Coronary artery (tissue), 2 donors: ENCODE data around the gene PCNX2.

Source experiments
- DNase-seq: peaks from one replicate; pipeline ENCODE4 v3.0.0-alpha.2; 2017; ENCODE audit warnings: low spot score
- H3K27ac ChIP-seq, 2 donors: fragments of 200-600 bp; sonication (generic); one replicate each; pipeline ENCODE4 v1.5.1; 2016 to 2019
- H3K4me3 ChIP-seq: fragments of 200-600 bp; sonication (generic); 2 replicates; pipeline ENCODE4 v1.5.1; 2016; ENCODE audit warnings: mild to moderate bottlenecking, moderate library complexity
- TF ChIP-seq, protein P1 (sequence below): fragments of 200-600 bp; sonication (generic); IDR thresholded peaks from one replicate; pipeline ENCODE4 v1.5.1; 2019; ENCODE audit warnings: antibody characterized with exemption

The PCNX2 gene

DNA sequence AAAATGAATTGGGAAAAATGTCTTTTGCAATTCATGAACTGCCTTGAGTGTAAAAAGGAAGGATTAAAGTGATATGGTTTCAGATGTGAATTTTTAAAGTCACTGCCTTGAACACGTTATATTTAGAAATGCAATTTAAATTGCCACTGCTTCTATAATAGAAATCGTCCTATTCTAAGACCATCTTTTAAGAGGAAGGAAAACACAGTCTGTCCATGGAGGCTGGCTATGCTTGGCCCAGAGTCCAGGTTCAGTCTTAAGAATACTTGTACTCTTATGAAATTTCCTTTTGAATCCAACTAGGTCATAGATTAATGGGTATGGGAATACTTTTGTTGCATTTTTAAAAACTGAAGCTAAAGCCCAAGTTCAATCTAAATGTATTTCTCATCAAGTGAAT, 86.0 kb downstream of the PCNX2 start:
- TF ChIP-seq, protein P1, sequence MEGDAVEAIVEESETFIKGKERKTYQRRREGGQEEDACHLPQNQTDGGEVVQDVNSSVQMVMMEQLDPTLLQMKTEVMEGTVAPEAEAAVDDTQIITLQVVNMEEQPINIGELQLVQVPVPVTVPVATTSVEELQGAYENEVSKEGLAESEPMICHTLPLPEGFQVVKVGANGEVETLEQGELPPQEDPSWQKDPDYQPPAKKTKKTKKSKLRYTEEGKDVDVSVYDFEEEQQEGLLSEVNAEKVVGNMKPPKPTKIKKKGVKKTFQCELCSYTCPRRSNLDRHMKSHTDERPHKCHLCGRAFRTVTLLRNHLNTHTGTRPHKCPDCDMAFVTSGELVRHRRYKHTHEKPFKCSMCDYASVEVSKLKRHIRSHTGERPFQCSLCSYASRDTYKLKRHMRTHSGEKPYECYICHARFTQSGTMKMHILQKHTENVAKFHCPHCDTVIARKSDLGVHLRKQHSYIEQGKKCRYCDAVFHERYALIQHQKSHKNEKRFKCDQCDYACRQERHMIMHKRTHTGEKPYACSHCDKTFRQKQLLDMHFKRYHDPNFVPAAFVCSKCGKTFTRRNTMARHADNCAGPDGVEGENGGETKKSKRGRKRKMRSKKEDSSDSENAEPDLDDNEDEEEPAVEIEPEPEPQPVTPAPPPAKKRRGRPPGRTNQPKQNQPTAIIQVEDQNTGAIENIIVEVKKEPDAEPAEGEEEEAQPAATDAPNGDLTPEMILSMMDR: no peak
- Histone ChIP-seq H3K27ac (no peak overlapping the region), H3K4me3 (no peak overlapping the region)
- DNase-seq: no peak

DNA sequence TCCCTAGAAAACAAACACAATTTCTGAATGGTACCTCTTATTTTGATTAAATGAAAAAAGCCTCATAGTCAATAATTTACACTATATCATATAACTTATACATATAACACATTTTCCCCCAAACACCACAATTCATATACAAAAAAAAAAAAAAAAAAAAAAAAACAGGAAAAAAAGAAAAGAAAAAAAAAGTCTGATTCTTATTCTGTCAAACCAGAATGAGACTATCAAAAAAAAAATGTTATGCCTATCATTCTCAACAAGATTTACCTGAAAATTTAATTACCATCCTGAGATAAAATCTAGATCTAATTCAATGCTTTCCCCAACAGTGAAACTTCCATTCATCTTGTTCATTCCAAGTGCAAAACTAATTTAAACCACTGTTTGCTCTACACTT, 86.8 kb downstream of the PCNX2 start:
- H3K4me3 ChIP-seq: no peak overlapping the region
- TF ChIP-seq, protein P1: no peak
- no peak overlapping the region for H3K27ac ChIP-seq
- no peak for DNase-seq

DNA sequence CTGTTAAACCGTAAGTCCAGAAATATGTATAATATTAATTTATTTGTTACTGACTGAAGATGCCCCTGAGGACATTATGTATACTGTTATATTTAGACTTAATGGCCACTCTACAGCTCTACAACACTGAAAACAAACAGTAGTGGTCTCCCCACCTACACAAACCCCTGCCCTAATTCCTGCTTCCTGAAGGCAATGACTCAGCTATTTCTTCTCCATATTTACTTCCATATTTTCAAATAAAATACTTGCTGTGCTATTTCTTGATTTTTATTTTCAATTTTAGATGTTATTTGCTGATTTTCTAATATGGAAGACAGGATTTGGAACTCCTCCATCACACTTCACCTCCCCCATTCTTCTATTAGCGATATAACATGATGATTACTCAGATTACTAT, 97.6 kb downstream of the PCNX2 start:
- H3K4me3 ChIP-seq: no peak overlapping the region

DNA sequence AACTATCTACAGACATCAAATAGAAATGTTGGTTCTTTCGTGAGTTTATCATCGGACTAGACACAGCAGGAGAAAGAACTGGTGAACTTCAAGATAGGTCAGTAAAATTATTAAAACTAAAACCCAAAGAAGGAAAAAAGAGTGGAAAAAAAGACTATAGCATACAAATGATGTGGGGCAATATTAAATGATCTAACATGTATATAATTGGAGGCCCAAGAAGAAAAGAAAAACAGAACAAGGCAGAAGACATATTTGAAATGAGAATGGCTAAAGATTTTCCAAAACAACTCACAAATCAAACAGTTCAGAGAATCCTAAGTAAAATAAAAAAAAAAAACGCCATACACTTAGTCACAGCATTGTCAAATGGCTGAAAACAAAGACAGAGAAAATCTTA, 101.8 kb downstream of the PCNX2 start:
- no peak overlapping the region for H3K27ac ChIP-seq
- H3K4me3 ChIP-seq: no peak overlapping the region
- DNase-seq: no peak
- TF ChIP-seq, protein P1: no peak

More for the DNA sequence above, 97.6 kb downstream of the PCNX2 start:
- DNase-seq: no peak
- no peak overlapping the region for H3K27ac ChIP-seq
- TF ChIP-seq, protein P1: no peak

DNA sequence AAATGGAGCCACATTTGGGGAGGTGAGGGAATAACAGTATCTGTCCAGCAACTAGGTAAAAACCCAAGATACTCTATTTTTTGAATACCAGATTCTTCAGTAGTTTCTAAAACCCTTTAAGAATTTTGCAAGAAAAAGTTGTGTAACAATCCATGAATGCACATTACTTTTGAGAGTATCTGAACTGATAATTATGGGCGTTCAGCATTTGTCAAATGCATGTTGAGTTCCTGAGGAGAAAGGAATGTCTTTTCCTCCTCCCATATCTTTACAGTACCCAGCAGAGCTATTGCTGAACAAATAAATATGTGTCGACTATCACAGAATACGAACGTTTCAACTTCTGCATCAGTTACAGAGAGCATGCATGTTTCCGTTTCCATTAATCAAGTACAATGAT, 104.5 kb downstream of the PCNX2 start:
- TF ChIP-seq, protein P1: no peak
- DNase-seq: no peak
- no peak overlapping the region for H3K27ac ChIP-seq
- no peak overlapping the region for H3K4me3 ChIP-seq

DNA sequence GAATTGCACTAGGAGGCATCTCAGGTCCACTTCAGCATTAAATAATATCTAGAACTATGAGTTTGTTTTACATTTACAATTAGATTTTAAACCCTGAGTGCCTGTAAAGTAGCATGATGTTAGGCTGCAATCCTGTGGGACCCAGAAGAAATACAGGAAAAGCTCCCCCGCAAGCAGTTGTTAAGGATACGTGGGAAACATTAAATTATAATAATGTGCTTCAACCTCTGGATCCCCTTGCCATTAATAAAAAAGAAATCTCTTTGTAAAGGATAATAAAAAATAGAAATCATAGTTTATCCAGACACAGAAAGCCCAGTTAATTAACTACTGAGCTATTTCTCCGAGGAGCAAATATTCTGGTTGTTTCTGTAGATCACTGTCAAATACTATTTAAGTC, 106.0 kb downstream of the PCNX2 start:
- no peak overlapping the region for H3K27ac ChIP-seq
- TF ChIP-seq, protein P1: no peak
- DNase-seq: no peak
- H3K4me3 ChIP-seq: no peak overlapping the region

DNA sequence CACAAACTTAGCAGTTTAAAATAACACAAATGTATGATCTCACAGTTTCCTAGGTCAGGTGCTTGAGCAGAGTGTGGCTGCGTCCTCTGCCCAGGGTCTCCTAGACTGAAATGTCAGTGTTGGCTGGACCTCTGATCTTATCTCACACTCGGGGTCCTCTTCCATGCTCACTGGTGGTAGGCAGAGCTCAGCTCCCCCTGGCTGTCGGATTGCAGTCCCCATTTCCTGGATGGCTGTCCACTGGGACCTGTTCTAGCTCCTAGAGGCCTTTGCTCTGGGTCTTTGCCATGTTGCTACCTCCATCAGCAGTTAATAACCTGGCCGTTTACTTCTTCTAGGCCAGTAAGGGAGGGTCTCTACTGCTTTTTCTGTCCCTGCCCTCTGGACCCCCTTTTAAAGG, 107.5 kb downstream of the PCNX2 start:
- TF ChIP-seq, protein P1: no peak
- H3K27ac ChIP-seq: no peak overlapping the region
- DNase-seq: no peak
- H3K4me3 ChIP-seq: no peak overlapping the region
